PC-3 (cell line): ENCODE data around the gene VPS13A.

Experiments used
- EZH2 ChIP-seq: fragments of 300-600 bp; sonication (generic); IDR thresholded peaks from one replicate; pipeline ENCODE4 v1.6.1; 2017; ENCODE audit warnings: antibody characterized with exemption, mild to moderate bottlenecking, low read length; ENCODE audit not compliant: unreplicated experiment
- TF ChIP-seq, protein P1 (sequence below): fragments of 300-600 bp; sonication (generic); conservative IDR thresholded peaks from 2 replicates; pipeline ENCODE4 v1.5.1; 2017; ENCODE audit warnings: antibody characterized with exemption, low read depth, mild to moderate bottlenecking, low read length

DNA sequence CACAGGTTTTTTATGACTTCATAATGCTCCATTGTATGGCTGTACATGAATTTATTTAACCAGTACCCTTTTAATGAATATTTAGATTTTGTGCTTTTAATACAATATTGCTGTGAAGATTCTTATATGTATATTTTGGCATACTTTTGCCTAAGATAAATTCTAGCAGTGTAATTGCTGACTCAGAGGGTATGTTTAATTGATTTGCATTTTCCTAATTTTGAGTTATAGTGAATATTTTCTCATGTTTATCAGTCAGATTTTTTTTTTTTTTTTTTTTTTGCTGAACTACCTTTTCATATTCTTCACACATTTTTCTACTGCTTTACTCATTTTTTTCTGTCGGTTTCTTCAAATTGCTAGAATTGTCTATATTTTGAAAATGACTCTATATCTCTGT lies 222.6 kb downstream of the VPS13A start:
- TF ChIP-seq, protein P1, sequence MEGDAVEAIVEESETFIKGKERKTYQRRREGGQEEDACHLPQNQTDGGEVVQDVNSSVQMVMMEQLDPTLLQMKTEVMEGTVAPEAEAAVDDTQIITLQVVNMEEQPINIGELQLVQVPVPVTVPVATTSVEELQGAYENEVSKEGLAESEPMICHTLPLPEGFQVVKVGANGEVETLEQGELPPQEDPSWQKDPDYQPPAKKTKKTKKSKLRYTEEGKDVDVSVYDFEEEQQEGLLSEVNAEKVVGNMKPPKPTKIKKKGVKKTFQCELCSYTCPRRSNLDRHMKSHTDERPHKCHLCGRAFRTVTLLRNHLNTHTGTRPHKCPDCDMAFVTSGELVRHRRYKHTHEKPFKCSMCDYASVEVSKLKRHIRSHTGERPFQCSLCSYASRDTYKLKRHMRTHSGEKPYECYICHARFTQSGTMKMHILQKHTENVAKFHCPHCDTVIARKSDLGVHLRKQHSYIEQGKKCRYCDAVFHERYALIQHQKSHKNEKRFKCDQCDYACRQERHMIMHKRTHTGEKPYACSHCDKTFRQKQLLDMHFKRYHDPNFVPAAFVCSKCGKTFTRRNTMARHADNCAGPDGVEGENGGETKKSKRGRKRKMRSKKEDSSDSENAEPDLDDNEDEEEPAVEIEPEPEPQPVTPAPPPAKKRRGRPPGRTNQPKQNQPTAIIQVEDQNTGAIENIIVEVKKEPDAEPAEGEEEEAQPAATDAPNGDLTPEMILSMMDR = no peak
- no peak for TF ChIP-seq EZH2
